HCT116 (cell line): ENCODE results near the gene FIBCD1. TPM values are rescaled to one million over a fixed set of nuclear protein-coding genes. Genes with fewer than 3 reads are reported as not detected.

Source experiments
- ATAC-seq: fragments of 200-7000 bp; cut with Tn5 transposase; 2 replicates; pipeline ENCODE4 v1.9.1; 2020; ENCODE audit warnings: mild to moderate bottlenecking, moderate library complexity
- BruUV-seq: library from RNA; stranded (reverse); fragments of 400-500 nt; replicated peaks from 2 replicates; lab custom pipeline; 2021; lab: Mats Ljungman, UMichigan
- CTCF ChIA-PET: fragments of 300-600 bp; sonication (Branson Sonifier 250); formaldehyde crosslinking; loops from one replicate; lab custom pipeline; 2021; ENCODE audit warnings: antibody characterized with exemption; lab: Charles Lee
- POLR2A ChIA-PET: fragments of 300-600, 350-600 bp; sonication (Branson Sonifier 250); formaldehyde crosslinking; loops from one replicate; lab custom pipeline; 2021; ENCODE audit warnings: antibody characterized with exemption; lab: Charles Lee
- RAD21 ChIA-PET, 2 experiments: fragments of 300-600 bp; sonication (Branson Sonifier 250); formaldehyde crosslinking; loops; one replicate each; lab custom pipeline; 2023; ENCODE audit warnings: low total read pairs in 2 of 2; ENCODE audit not compliant: uncharacterized antibody in 2 of 2, unreplicated experiment in 2 of 2, low non-redundant PET in 1 of 2; lab: Charles Lee
- DNase-seq: peaks from one replicate; pipeline ENCODE4 v3.0.0-alpha.2; 2010; ENCODE audit warnings: low read depth, low spot score
- H2AFZ ChIP-seq: fragments of 200-600 bp; shearing (Covaris generic), sonication (generic); 2 replicates; pipeline ENCODE4 v1.6.1; 2017; ENCODE audit warnings: low read depth, mixed run types, mixed read lengths, antibody characterized with exemption, low read length; ENCODE audit not compliant: poor library complexity, severe bottlenecking
- H3K27ac ChIP-seq: 2 replicates; pipeline ENCODE4 v1.5.1; 2012; ENCODE audit warnings: low read depth, low read length
- H3K27me3 ChIP-seq: fragments of 200-600 bp; sonication (generic); 2 replicates; pipeline ENCODE4 v1.6.1; 2016; ENCODE audit warnings: mixed run types, low read length, mixed read lengths; ENCODE audit not compliant: insufficient read depth
- H3K36me3 ChIP-seq, 2 experiments: fragments of 200-500 bp in 1 of 2; fragments of 200-600 bp in 1 of 2; sonication (Bioruptor generic) in 1 of 2; sonication (generic) in 1 of 2; 2 replicates each; pipeline versions ENCODE4 v1.5.1 to v1.6.1; 2014 to 2016; ENCODE audit warnings: low read length in 2 of 2, inconsistent platforms in 1 of 2, mixed read lengths in 1 of 2, mixed run types in 1 of 2; ENCODE audit not compliant: insufficient read depth in 2 of 2, control insufficient read depth in 1 of 2
- H3K4me1 ChIP-seq, 2 experiments: fragments of 200-600 bp in 1 of 2; sonication (generic) in 1 of 2; 2 replicates each; pipeline versions ENCODE4 v1.5.1 to v1.6.1; 2012 to 2017; ENCODE audit warnings: low read length in 2 of 2, inconsistent platforms in 1 of 2, mild to moderate bottlenecking in 1 of 2, mixed read lengths in 1 of 2, mixed run types in 1 of 2, moderate library complexity in 1 of 2; ENCODE audit not compliant: insufficient read depth in 2 of 2, control insufficient read depth in 1 of 2
- H3K4me2 ChIP-seq: fragments of 200-600 bp; sonication (generic); 2 replicates; pipeline ENCODE4 v1.6.1; 2017; ENCODE audit warnings: mixed run types, low read length, mixed read lengths
- H3K4me3 ChIP-seq, 2 experiments: fragments of 200-600 bp in 1 of 2; sonication (generic) in 1 of 2; replicated peaks in 1 of 2; 2 replicates each; pipeline ENCODE4 v1.5.1; 2011 to 2016; ENCODE audit warnings: low read length in 2 of 2, control low read depth in 1 of 2, low read depth in 1 of 2, mild to moderate bottlenecking in 1 of 2, mixed read lengths in 1 of 2, mixed run types in 1 of 2
- H3K79me2 ChIP-seq: fragments of 200-600 bp; sonication (generic); 2 replicates; pipeline ENCODE4 v1.6.1; 2017; ENCODE audit warnings: mild to moderate bottlenecking, mixed run types, low read length, moderate library complexity, mixed read lengths; ENCODE audit not compliant: insufficient read depth
- H3K9ac ChIP-seq: fragments of 200-600 bp; sonication (generic); 2 replicates; pipeline ENCODE4 v1.6.1; 2016; ENCODE audit warnings: low read length, mixed read lengths
- H3K9me2 ChIP-seq: fragments of 200-600 bp; sonication (generic), shearing (Covaris generic); 2 replicates; pipeline ENCODE4 v1.6.1; 2017; ENCODE audit warnings: mixed run types, mild to moderate bottlenecking, moderate library complexity; ENCODE audit not compliant: insufficient read depth
- H3K9me3 ChIP-seq, 2 experiments: fragments of 200-500 bp in 1 of 2; fragments of 200-600 bp in 1 of 2; sonication (Bioruptor generic) in 1 of 2; sonication (generic) in 1 of 2; 2 replicates each; pipeline ENCODE4 v1.6.1; 2014 to 2017; ENCODE audit warnings: low read length in 2 of 2, mixed read lengths in 2 of 2, inconsistent platforms in 1 of 2, low read depth in 1 of 2, mild to moderate bottlenecking in 1 of 2, mixed run types in 1 of 2, moderate library complexity in 1 of 2; ENCODE audit not compliant: control insufficient read depth in 1 of 2, insufficient read depth in 1 of 2
- H4K20me1 ChIP-seq: fragments of 200-600 bp; sonication (generic), shearing (Covaris generic); 2 replicates; pipeline ENCODE4 v1.6.1; 2017; ENCODE audit warnings: mixed run types, mild to moderate bottlenecking, moderate library complexity; ENCODE audit not compliant: insufficient read depth
- EGR1 ChIP-seq: IDR thresholded peaks from 2 replicates; pipeline ENCODE4 v1.6.1; 2012; ENCODE audit warnings: low read depth
- EZH2phosphoT487 ChIP-seq: fragments of 200-600 bp; IDR thresholded peaks from 2 replicates; pipeline ENCODE4 v1.6.1; 2018; ENCODE audit warnings: antibody characterized with exemption, borderline replicate concordance
- JUND ChIP-seq: IDR thresholded peaks from 2 replicates; pipeline ENCODE4 v1.6.1; 2012
- MAX ChIP-seq: IDR thresholded peaks from 2 replicates; pipeline ENCODE4 v1.6.1; 2012
- POLR2AphosphoS5 ChIP-seq: IDR thresholded peaks from 2 replicates; pipeline ENCODE4 v1.6.1; 2011; ENCODE audit warnings: mild to moderate bottlenecking, low read depth, low read length, moderate library complexity
- RAD21 ChIP-seq: IDR thresholded peaks from 2 replicates; pipeline ENCODE4 v1.6.1; 2012; ENCODE audit warnings: low read depth, mild to moderate bottlenecking
- SRF ChIP-seq: IDR thresholded peaks from 2 replicates; pipeline ENCODE4 v1.6.1; 2012; ENCODE audit warnings: low read depth
- TCF7L2 ChIP-seq: IDR thresholded peaks from 2 replicates; pipeline ENCODE4 v1.7.0; 2011; ENCODE audit warnings: borderline replicate concordance, inconsistent platforms; ENCODE audit not compliant: insufficient read depth, insufficient read length; ENCODE audit errors: extremely low read depth
- YY1 ChIP-seq: IDR thresholded peaks from 2 replicates; pipeline ENCODE4 v1.6.1; 2011; ENCODE audit warnings: low read length, low read depth, moderate library complexity, mild to moderate bottlenecking; ENCODE audit not compliant: insufficient replicate concordance; ENCODE audit errors: extremely low read depth
- ZBTB33 ChIP-seq: IDR thresholded peaks from 2 replicates; pipeline ENCODE4 v1.6.1; 2011; ENCODE audit warnings: mild to moderate bottlenecking, low read length, moderate library complexity; ENCODE audit not compliant: insufficient replicate concordance; ENCODE audit errors: extremely low read depth
- ZFX ChIP-seq: fragments of 450-650 bp; IDR thresholded peaks from 2 replicates; pipeline ENCODE4 v1.6.1; 2017
- intact Hi-C: fragments of 100-400 bp; cut with micrococcal nuclease; formaldehyde crosslinking; loops from 2 replicates; pipeline ENCODE4 v1.10.0; 2022
- total RNA-seq: library from RNA; stranded (reverse); gene quantifications from one replicate; pipeline ENCODE4 v1.2.1, GENCODE V29; 2021; ENCODE audit not compliant: unreplicated experiment

Gene FIBCD1
- total RNA-seq, 1 experiment from 2014 or later: 26.1 TPM

- H3K4me3 ChIP-seq: no peak overlapping the region
- peaks cover 0 to 13% of the 10 kb centered on the region in 2 experiments; a peak in 3 of 4 replicates for H3K36me3 ChIP-seq
- POLR2A ChIA-PET: no interaction called here
- no peak for DNase-seq
- TF ChIP-seq SRF: no peak
- TF ChIP-seq ZFX: no peak
- TF ChIP-seq EGR1: no peak
- TF ChIP-seq JUND: no peak
- no peak for TF ChIP-seq TCF7L2
- TF ChIP-seq YY1: no peak
- no peak for TF ChIP-seq MAX
- TF ChIP-seq RAD21: no peak
- no peak for TF ChIP-seq EZH2phosphoT487
- no peak for TF ChIP-seq POLR2AphosphoS5
- TF ChIP-seq ZBTB33: no peak
- H3K9me2 ChIP-seq: no peaks in the 10 kb centered on the region
- BruUV-seq: no TSS peak
- CTCF ChIA-PET: no interaction called here
- H4K20me1 ChIP-seq: no peaks in the 10 kb centered on the region
- no peaks in the 10 kb centered on the region for H3K9me3 ChIP-seq
- H3K9ac ChIP-seq: no peak overlapping the region
- H3K4me2 ChIP-seq: no peak overlapping the region
- ATAC-seq: no peak
- no peak overlapping the region for H2AFZ ChIP-seq
- RAD21 ChIA-PET: no interaction called here
- H3K4me1 ChIP-seq: no peaks in the 10 kb centered on the region
- no peaks in the 10 kb centered on the region for H3K79me2 ChIP-seq
- no peaks in the 10 kb centered on the region for H3K27me3 ChIP-seq
- intact Hi-C loops: no loop called here
- no peak overlapping the region for H3K27ac ChIP-seq
Observed at GRCh38 chr9:130887494-130888144, 51.4 kb downstream of the FIBCD1 start.
